B cell (primary cell): ENCODE data around the gene LIFR. TPM values are rescaled to one million over a fixed set of nuclear protein-coding genes. Genes with fewer than 3 reads are reported as not detected.

Source experiments
- ATAC-seq: fragments of 200-7000 bp; cut with Tn5 transposase; one replicate; pipeline ENCODE4 v1.10.0; 2021; ENCODE audit warnings: low read depth, mild to moderate bottlenecking, moderate number of reproducible peaks, moderate library complexity
- CTCF ChIA-PET: fragments of 350-600 bp; sonication (Branson Sonifier 250); formaldehyde crosslinking; loops from one replicate; lab custom pipeline; 2021; ENCODE audit warnings: antibody characterized with exemption, inconsistent platforms; lab: Charles Lee
- POLR2A ChIA-PET: fragments of 350-600 bp; sonication (Branson Sonifier 250); formaldehyde crosslinking; loops from one replicate; lab custom pipeline; 2021; ENCODE audit warnings: antibody characterized with exemption; lab: Charles Lee
- DNase-seq: peaks from one replicate; pipeline ENCODE4 v3.0.0; 2013
- H2AFZ ChIP-seq: 2 replicates; pipeline ENCODE4 v1.6.1; 2012; ENCODE audit warnings: mild to moderate bottlenecking, low read depth, low read length; ENCODE audit not compliant: insufficient read depth, poor library complexity, severe bottlenecking
- H3K27ac ChIP-seq, 2 donors: 1 replicate in 1 of 2; 2 replicates in 1 of 2; pipeline ENCODE4 v1.5.1; 2012 to 2013; ENCODE audit warnings: low read length in 2 of 2, mild to moderate bottlenecking in 2 of 2, moderate library complexity in 1 of 2
- H3K27me3 ChIP-seq, 4 experiments: fragments of 200-600 bp in 1 of 4; sonication (generic) in 1 of 4; replicated peaks in 1 of 4; 1 replicate in 2 of 4; 2 replicates in 2 of 4; pipeline versions ENCODE4 v1.6.1 to v1.7.0; 2013 to 2016; ENCODE audit warnings: low read length in 3 of 4, mild to moderate bottlenecking in 2 of 4, mixed read lengths in 1 of 4, moderate library complexity in 1 of 4; ENCODE audit not compliant: insufficient read depth in 4 of 4, control insufficient read depth in 3 of 4; ENCODE audit errors: control extremely low read depth in 1 of 4
- H3K36me3 ChIP-seq, 2 experiments: replicated peaks in 1 of 2; 1 replicate in 1 of 2; 2 replicates in 1 of 2; pipeline versions ENCODE4 v1.6.1 to v1.7.1; 2013; ENCODE audit warnings: low read length in 1 of 2; ENCODE audit not compliant: insufficient read depth in 2 of 2, control insufficient read depth in 1 of 2; ENCODE audit errors: control extremely low read depth in 1 of 2, extremely low read depth in 1 of 2
- H3K4me1 ChIP-seq, 2 donors: fragments of 200-600 bp in 1 of 2; sonication (generic) in 1 of 2; 1 replicate in 1 of 2; 2 replicates in 1 of 2; pipeline versions ENCODE4 v1.5.1 to v1.6.1; 2013 to 2017; ENCODE audit warnings: low read length in 2 of 2; ENCODE audit not compliant: control insufficient read depth in 2 of 2, insufficient read depth in 2 of 2
- H3K4me2 ChIP-seq: replicated peaks from 2 replicates; pipeline ENCODE3; 2012; ENCODE audit warnings: mild to moderate bottlenecking, low read depth, low read length; ENCODE audit not compliant: poor library complexity, severe bottlenecking
- H3K4me3 ChIP-seq, 5 experiments: fragments of 200-600 bp in 1 of 5; sonication (generic) in 1 of 5; 1 replicate in 3 of 5; 2 replicates in 2 of 5; pipeline versions ENCODE4 v1.5.1 to v1.7.0; 2011 to 2016; ENCODE audit warnings: low read length in 4 of 5, mild to moderate bottlenecking in 4 of 5, low read depth in 2 of 5, control low read depth in 1 of 5, moderate library complexity in 1 of 5; ENCODE audit not compliant: insufficient read depth in 1 of 5; ENCODE audit errors: control extremely low read depth in 1 of 5, extremely low read depth in 1 of 5
- H3K79me2 ChIP-seq: fragments of 200-600 bp; sonication (generic); one replicate; pipeline ENCODE4 v1.6.0; 2016; ENCODE audit warnings: low read length; ENCODE audit not compliant: control insufficient read depth, insufficient read depth
- H3K9ac ChIP-seq: fragments of 200-600 bp; sonication (generic); 2 replicates; pipeline ENCODE4 v1.6.1; 2017; ENCODE audit warnings: mild to moderate bottlenecking, low read length, moderate library complexity
- H3K9me3 ChIP-seq, 3 donors: one replicate each; pipeline versions ENCODE4 v1.6.1 to v1.7.1; 2013; ENCODE audit warnings: low read length in 2 of 3; ENCODE audit not compliant: control insufficient read depth in 2 of 3, insufficient read depth in 1 of 3; ENCODE audit errors: control extremely low read depth in 1 of 3
- H4K20me1 ChIP-seq: 2 replicates; pipeline ENCODE4 v1.6.0; 2012; ENCODE audit warnings: mild to moderate bottlenecking, low read length; ENCODE audit not compliant: insufficient read depth, control insufficient read depth, poor library complexity, severe bottlenecking
- H3K27ac Mint-ChIP-seq: one replicate; pipeline ENCODE4 v1.8.0; 2021; ENCODE audit warnings: mixed read lengths
- H3K27me3 Mint-ChIP-seq: one replicate; pipeline ENCODE4 v1.8.0; 2021; ENCODE audit warnings: mixed read lengths
- H3K4me1 Mint-ChIP-seq: one replicate; pipeline ENCODE4 v1.8.0; 2021; ENCODE audit warnings: mixed read lengths
- H3K4me3 Mint-ChIP-seq: one replicate; pipeline ENCODE4 v1.8.0; 2021; ENCODE audit warnings: mixed read lengths
- H3K9me3 Mint-ChIP-seq: one replicate; pipeline ENCODE4 v1.8.0; 2022; ENCODE audit warnings: mixed read lengths; ENCODE audit not compliant: insufficient read depth
- CTCF ChIP-seq: fragments of 200-600 bp; IDR thresholded peaks from one replicate; pipeline ENCODE4 v1.8.0; 2022; ENCODE audit warnings: antibody characterized with exemption, mild to moderate bottlenecking
- EZH2 ChIP-seq: IDR thresholded peaks from 2 replicates; pipeline ENCODE4 v1.6.1; 2012; ENCODE audit warnings: borderline replicate concordance, low read depth, mild to moderate bottlenecking, moderate library complexity, low read length; ENCODE audit not compliant: insufficient read depth, poor library complexity, severe bottlenecking
- WGBS: methylation state at CpG from one replicate; pipeline ENCODE4 v1.1.5; 2013; ENCODE audit warnings: missing lambda C conversion rate; ENCODE audit not compliant: insufficient coverage; 5-methylcytosine and 5-hydroxymethylcytosine counted together
- intact Hi-C: fragments of 100-400 bp; cut with micrococcal nuclease; formaldehyde crosslinking; loops from one replicate; pipeline ENCODE4 v1.10.0; 2022
- polyA plus RNA-seq: library from polyadenylated mRNA; depleted of rRNA; stranded (reverse); fragments of >200 nt; gene quantifications from 2 replicates; pipeline ENCODE4 v1.2.3, GENCODE V29; 2012
- total RNA-seq, 2 donors: library from RNA; stranded (reverse); fragments of 120-200 nt in 1 of 2; gene quantifications; 1 replicate in 1 of 2; 2 replicates in 1 of 2; pipeline versions ENCODE4 v1.2.3 to v1.2.4, GENCODE V29; 2013 to 2022

LIFR gene
- total and polyA plus RNA-seq, 2 donors (not counting 1 experiment from before 2014, with no cell fraction given): not detected

DNA sequence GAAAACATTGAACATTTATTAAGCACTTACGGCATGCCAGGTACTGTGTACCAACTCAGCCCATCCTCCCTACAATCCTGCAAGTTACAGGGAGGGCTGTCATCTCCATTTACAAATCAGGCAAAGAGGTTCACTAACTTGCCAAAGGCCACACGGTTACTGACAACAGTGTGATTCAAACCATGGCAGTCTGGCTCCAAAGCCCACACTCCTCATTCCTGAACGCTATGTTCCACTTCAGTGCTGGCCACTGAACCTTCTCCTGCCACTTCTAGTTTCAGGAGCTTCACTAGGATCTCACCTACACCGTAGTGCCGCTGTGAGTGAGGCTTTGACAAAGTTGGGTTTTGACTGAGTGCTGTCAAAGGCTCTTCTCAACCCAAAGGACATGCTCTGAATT is 7.2 kb upstream of the LIFR start:
- TF ChIP-seq EZH2 (no peak), CTCF (no peak)
- Histone ChIP-seq H2AFZ (no peak overlapping the region), H3K4me3 (no peak overlapping the region), H3K27me3 (peaks cover 0 to 10% (median 3%) of the 10 kb centered on the region in 4 experiments), H4K20me1 (no peaks in the 10 kb centered on the region), H3K79me2 (no peaks in the 10 kb centered on the region), H3K36me3 (no peaks in the 10 kb centered on the region), H3K4me1 (no peaks in the 10 kb centered on the region), H3K27ac (no peak overlapping the region), H3K4me2 (no peak overlapping the region), H3K9me3 (no peaks in the 10 kb centered on the region), H3K9ac (no peak overlapping the region)
- 100% methylated on average over 2 of the region's 5 CpGs for WGBS
- ATAC-seq (no peak), DNase-seq (no peak)
- Mint-ChIP-seq H3K27ac (no peak overlapping the region), H3K4me3 (no peak overlapping the region), H3K9me3 (no peaks in the 10 kb centered on the region), H3K4me1 (no peaks in the 10 kb centered on the region), H3K27me3 (peaks cover 37% of the 10 kb centered on the region)
- intact Hi-C loops: no loop called here
- CTCF ChIA-PET: no interaction called here
- POLR2A ChIA-PET: no interaction called here

- intact Hi-C loops: no loop called here
- Mint-ChIP-seq H3K27me3 (peaks cover 36% of the 10 kb centered on the region), H3K27ac (no peak overlapping the region), H3K9me3 (no peaks in the 10 kb centered on the region), H3K4me3 (no peak overlapping the region), H3K4me1 (peaks cover 1% of the 10 kb centered on the region)
- Histone ChIP-seq H3K27me3 (peaks cover 0 to 17% (median 9%) of the 10 kb centered on the region in 4 experiments), H3K4me3 (no peak overlapping the region), H3K4me2 (no peak overlapping the region), H3K4me1 (no peaks in the 10 kb centered on the region), H2AFZ (no peak overlapping the region), H3K79me2 (no peaks in the 10 kb centered on the region), H3K9ac (no peak overlapping the region), H3K9me3 (no peaks in the 10 kb centered on the region), H3K27ac (no peak overlapping the region), H4K20me1 (no peaks in the 10 kb centered on the region), H3K36me3 (no peaks in the 10 kb centered on the region)
- WGBS: 75% methylated on average over 2 of the region's 5 CpGs
- CTCF ChIA-PET: no interaction called here
- TF ChIP-seq CTCF (no peak), EZH2 (no peak)
- DNase-seq: no peak
- no peak for ATAC-seq
- POLR2A ChIA-PET: no interaction called here
Measured at GRCh38 chr5:38562444-38563210, 6.2 kb upstream of the LIFR start.
